Epithelial cell of proximal tubule (primary cell): ENCODE data around the gene RERE. TPM values are rescaled to one million over a fixed set of nuclear protein-coding genes. Genes with fewer than 3 reads are reported as not detected.

Experiments used
- DNase-seq: peaks from one replicate; pipeline ENCODE4 v3.0.0-alpha.2; 2011; ENCODE audit warnings: low read depth
- H3K4me3 ChIP-seq: 2 replicates; pipeline ENCODE4 v1.5.1; 2011; ENCODE audit warnings: low read depth, mild to moderate bottlenecking, low read length
- CTCF ChIP-seq: conservative IDR thresholded peaks from 2 replicates; pipeline ENCODE4 v1.5.1; 2012; ENCODE audit warnings: low read depth, mild to moderate bottlenecking, low read length
- total RNA-seq: library from RNA; depleted of rRNA; stranded (reverse); fragments of >200 nt; gene quantifications from 2 replicates; pipeline ENCODE4 v1.2.3, GENCODE V29; 2015

RERE gene
- total RNA-seq, 1 donor from 2014 or later: 18.0 TPM

DNA sequence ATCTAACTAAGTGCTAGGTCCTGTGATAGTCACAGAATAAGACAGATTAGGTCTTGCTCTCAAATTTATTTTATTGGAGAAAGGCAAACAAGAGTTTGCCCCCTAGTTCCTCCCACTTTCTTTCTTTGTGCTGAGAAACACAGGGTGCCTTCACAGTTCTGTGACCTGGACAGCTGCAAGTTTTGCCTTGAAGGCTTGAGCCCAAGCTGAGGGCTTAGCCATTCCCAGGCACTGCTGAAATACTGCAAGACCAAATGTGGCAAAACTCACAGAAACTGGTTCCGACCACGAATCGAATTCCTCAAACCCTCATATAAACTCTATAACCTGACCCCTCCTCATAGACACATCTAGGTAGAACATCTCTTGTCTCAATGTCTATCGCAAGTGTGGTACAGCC, 227.9 kb downstream of the RERE start:
- no peak for TF ChIP-seq CTCF
- no peak for DNase-seq
- H3K4me3 ChIP-seq: no peak overlapping the region

- TF ChIP-seq CTCF: no peak
- no peak for DNase-seq
- no peak overlapping the region for H3K4me3 ChIP-seq
These were observed 229.7 kb downstream of the RERE start for GRCh38 chr1:8587784-8588183.

DNA sequence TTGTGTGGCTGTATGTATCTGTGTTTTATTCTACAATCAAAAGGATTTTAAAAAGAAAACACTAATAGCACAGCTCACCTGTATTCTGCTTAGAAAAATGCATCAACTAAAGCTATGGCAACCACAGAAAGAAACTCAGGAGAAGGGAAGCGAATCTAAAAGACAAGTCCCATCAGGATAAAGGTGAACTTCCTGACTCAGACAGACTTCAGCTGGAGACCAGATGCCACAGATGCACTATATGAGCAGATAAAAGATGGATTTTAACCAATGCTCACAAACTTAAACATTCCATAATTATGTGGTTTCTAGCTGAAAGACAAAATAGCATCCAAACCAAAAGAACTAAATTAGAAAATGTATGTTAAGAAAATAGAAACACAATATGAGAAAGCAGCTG, 231.0 kb downstream of the RERE start:
- DNase-seq: no peak
- TF ChIP-seq CTCF: no peak
- H3K4me3 ChIP-seq: no peak overlapping the region

DNA sequence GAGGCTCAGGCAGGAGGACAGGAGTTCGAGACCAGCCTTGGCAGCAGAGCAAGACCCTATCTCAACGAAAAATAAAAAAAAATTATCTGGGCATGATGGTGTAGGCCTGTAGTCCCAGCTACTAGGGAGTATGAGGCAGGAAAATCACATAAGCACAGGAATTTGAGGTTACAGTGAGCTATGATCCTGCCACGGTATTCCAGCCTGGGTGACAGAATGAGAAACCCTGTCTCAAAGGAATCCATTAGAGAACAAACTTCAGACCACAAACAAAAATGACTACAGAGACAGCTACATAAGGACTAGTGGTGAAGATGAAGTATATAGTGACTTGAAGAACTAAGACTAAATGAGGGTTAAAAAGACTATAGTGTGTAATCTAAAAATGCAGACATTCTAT, 233.1 kb downstream of the RERE start:
- H3K4me3 ChIP-seq: no peak overlapping the region
- no peak for TF ChIP-seq CTCF
- DNase-seq: no peak

DNA sequence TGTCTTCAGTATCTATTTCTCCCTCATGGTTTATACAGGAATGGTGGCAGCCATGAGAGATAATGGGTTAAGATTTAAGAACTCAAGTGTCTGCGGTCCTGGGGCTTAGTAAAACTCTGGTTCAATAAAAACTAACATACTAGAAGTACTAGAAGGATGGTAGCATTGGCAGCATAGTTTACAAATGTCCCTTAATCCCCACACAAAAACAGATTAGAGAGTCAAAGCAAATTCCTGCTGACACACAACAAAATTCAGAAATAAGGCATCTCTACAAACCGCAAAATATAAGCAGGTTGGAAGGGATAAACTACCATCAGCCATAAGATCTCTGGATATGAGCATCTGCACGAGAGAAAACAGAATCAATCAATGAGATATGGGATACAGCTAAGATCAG, 234.4 kb downstream of the RERE start:
- no peak for TF ChIP-seq CTCF
- no peak overlapping the region for H3K4me3 ChIP-seq
- no peak for DNase-seq

DNA sequence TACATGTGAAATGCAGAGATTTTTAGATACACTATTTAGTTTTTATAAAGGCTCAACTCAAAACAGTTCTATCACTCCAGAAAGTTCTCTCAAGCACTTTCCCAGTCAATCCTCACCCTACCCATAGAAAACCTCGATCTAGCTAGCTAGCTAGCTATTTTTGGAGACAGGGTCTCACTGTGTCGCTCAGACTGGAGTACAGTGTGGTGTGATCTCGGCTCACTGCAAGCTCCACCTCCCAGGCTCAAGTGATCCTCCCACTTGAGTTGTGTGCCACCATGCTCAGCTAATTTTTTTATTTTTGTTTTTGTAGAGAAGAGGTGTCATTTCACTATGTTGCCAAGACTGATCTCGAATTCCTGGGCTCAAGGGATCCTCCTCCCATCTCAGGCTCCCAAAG, 236.9 kb downstream of the RERE start:
- no peak for TF ChIP-seq CTCF
- DNase-seq: no peak

GRCh38 chr1:8578936-8579335, 238.5 kb downstream of the RERE start:
- no peak for TF ChIP-seq CTCF
- no peak for DNase-seq
- H3K4me3 ChIP-seq: no peak overlapping the region

More for the DNA sequence above, 236.9 kb downstream of the RERE start:
- H3K4me3 ChIP-seq: no peak overlapping the region
